ENCODE data around the gene LHCGR. TPM values are rescaled to one million over a fixed set of nuclear protein-coding genes. Genes with fewer than 3 reads are reported as not detected.

The LHCGR gene
- total RNA-seq, result 5.6 TPM
- polyA plus RNA-seq, result 0.14 TPM

GRCh38 chr2:48755473-48755872 lies at the start of gene LHCGR:
TSS of gene LHCGR (minus strand) at chr2:48755724. CDS start at chr2:48755671, 53 bp downstream.
- WGBS, result 6% methylated on average over 37 of the region's 37 CpGs
- DNase-seq (ENCODE audit: extremely low spot score), result no peak
- Histone ChIP-seq H3K27ac (ENCODE audit: low read depth) (no peak within 1 kb of the TSS), H3K4me3 (ENCODE audit: low read depth, low read length) (no peak within 1 kb of the TSS), H3K36me3 (ENCODE audit: insufficient read depth) (no peaks in the 10 kb centered on the region), H3K4me1 (ENCODE audit: insufficient read depth) (no peaks in the 10 kb centered on the region)

GRCh38 chr2:48799601-48800000 lies 44.1 kb upstream of the LHCGR start:
- no peaks in the 10 kb centered on the region for H3K36me3 ChIP-seq (ENCODE audit: insufficient read depth)
- WGBS, result 90% methylated on average over 6 of the region's 6 CpGs
- no peaks in the 10 kb centered on the region for H3K4me1 ChIP-seq (ENCODE audit: insufficient read depth)

GRCh38 chr2:48795065-48795464 lies 39.5 kb upstream of the LHCGR start:
- Histone ChIP-seq H3K4me3 (ENCODE audit: low read depth, low read length) (no peak overlapping the region), H3K36me3 (ENCODE audit: insufficient read depth) (no peaks in the 10 kb centered on the region), H3K27ac (ENCODE audit: low read depth) (no peak overlapping the region), H3K4me1 (ENCODE audit: insufficient read depth) (no peaks in the 10 kb centered on the region)
- no peak for DNase-seq (ENCODE audit: extremely low spot score)
- WGBS, result 53% methylated on average over 2 of the region's 2 CpGs

More at GRCh38 chr2:48799601-48800000, 44.1 kb upstream of the LHCGR start:
- Histone ChIP-seq H3K4me3 (ENCODE audit: low read depth, low read length) (no peak overlapping the region), H3K27ac (ENCODE audit: low read depth) (no peak overlapping the region)
- DNase-seq (ENCODE audit: extremely low spot score), result no peak

DNA sequence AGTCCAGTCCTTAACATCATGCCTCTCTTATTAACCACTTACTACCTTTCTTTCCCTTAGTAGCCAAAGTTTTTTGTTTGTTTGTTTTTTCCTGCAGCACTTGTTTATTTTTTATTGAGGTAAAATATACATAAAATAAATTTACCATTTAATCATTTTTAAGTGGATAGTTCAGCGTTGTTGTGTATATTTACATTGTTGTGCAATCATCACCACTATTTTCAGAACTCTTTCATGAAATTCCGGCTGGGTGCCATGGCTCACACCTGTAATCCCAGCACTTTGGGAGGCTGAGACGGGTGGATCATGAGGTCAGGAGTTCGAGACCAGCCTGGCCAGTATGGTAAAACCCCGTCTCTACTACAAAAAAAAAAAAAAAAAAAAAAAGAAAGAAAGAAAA lies 38.1 kb upstream of the LHCGR start:
- WGBS, result 88% methylated on average over 5 of the region's 5 CpGs
- Histone ChIP-seq H3K36me3 (ENCODE audit: insufficient read depth) (no peaks in the 10 kb centered on the region), H3K4me3 (ENCODE audit: low read depth, low read length) (no peak overlapping the region), H3K4me1 (ENCODE audit: insufficient read depth) (no peaks in the 10 kb centered on the region), H3K27ac (ENCODE audit: low read depth) (no peak overlapping the region)
- DNase-seq (ENCODE audit: extremely low spot score), result no peak

- Histone ChIP-seq H3K4me3 (ENCODE audit: low read depth, low read length) (no peak overlapping the region), H3K4me1 (ENCODE audit: insufficient read depth) (no peaks in the 10 kb centered on the region), H3K27ac (ENCODE audit: low read depth) (no peak overlapping the region), H3K36me3 (ENCODE audit: insufficient read depth) (no peaks in the 10 kb centered on the region)
- 77% methylated on average over 3 of the region's 3 CpGs for WGBS
- no peak for DNase-seq (ENCODE audit: extremely low spot score)
Observed at GRCh38 chr2:48792030-48792429, 36.5 kb upstream of the LHCGR start.

GRCh38 chr2:48790407-48791170 lies 35.1 kb upstream of the LHCGR start:
- no peak for DNase-seq (ENCODE audit: extremely low spot score)
- Histone ChIP-seq H3K36me3 (ENCODE audit: insufficient read depth) (no peaks in the 10 kb centered on the region), H3K4me3 (ENCODE audit: low read depth, low read length) (no peak overlapping the region), H3K4me1 (ENCODE audit: insufficient read depth) (no peaks in the 10 kb centered on the region), H3K27ac (ENCODE audit: low read depth) (no peak overlapping the region)
- 76% methylated on average over 13 of the region's 13 CpGs for WGBS

DNA sequence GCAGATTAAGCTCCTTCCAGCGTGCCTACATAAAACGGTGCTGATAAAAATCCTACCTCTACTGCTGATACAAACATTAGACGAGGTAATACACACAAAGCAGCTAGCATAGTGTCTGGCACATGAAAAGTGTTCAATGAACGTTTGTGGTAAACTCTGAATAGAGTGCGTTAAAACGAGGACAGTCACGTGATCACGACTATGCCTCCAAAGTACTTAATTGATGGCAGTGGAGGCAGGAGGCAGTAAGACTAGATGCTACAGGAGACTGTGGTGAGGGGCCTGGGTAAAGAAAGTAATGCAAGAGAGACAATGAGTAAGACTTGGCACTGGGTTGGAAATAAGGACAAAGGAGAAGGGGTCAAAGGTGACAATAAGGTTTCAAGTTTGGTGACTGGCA lies 32.1 kb upstream of the LHCGR start:
- Histone ChIP-seq H3K36me3 (ENCODE audit: insufficient read depth) (no peaks in the 10 kb centered on the region), H3K4me3 (ENCODE audit: low read depth, low read length) (no peak overlapping the region), H3K27ac (ENCODE audit: low read depth) (no peak overlapping the region), H3K4me1 (ENCODE audit: insufficient read depth) (no peaks in the 10 kb centered on the region)
- no peak for DNase-seq (ENCODE audit: extremely low spot score)
- 90% methylated on average over 8 of the region's 8 CpGs for WGBS

- H3K27ac ChIP-seq (ENCODE audit: low read depth), result no peak overlapping the region
- no peaks in the 10 kb centered on the region for H3K4me1 ChIP-seq (ENCODE audit: insufficient read depth)
- H3K4me3 ChIP-seq (ENCODE audit: low read depth, low read length), result no peak overlapping the region
- DNase-seq (ENCODE audit: extremely low spot score), result no peak
- WGBS, result 71% methylated on average over 1 of the region's 1 CpG
- no peaks in the 10 kb centered on the region for H3K36me3 ChIP-seq (ENCODE audit: insufficient read depth)
Observed at GRCh38 chr2:48781366-48781765, 25.8 kb upstream of the LHCGR start.

DNA sequence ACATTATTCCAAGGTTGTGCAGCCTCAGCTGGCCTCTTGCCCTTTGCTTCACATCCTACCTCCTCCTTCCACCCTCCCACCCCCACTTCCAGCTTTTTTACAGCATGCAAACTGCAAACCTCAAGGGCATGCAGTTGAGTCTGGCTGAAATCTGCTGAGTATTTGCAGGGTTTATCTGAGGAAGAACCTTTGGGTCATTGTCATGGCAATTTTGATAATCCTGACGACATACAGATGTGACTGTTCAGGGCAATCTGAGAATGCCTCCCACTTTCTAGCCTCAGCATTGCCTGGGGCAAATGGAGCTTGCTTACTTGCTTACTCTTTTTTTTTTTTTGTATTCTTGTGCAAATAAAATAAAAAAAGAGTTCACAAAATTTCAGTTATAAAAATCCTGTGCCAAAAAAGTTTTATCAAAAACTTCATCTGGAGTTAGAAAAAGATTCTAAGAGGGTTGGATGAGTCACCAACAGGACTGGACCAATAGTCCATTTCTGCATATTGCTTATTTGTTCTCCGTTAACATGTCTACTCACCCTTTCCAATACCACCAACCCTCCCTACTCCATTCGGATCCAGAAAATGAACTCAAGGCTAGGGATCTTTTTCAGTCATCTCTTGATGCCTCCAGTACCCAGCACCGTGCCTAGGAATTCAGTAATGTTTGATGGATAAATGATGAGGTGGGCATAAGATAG lies 23.6 kb upstream of the LHCGR start:
- no peaks in the 10 kb centered on the region for H3K4me1 ChIP-seq (ENCODE audit: insufficient read depth)
- no peaks in the 10 kb centered on the region for H3K36me3 ChIP-seq (ENCODE audit: insufficient read depth)
- no peak overlapping the region for H3K4me3 ChIP-seq (ENCODE audit: low read depth, low read length)
- 61% methylated on average over 4 of the region's 4 CpGs for WGBS
- DNase-seq (ENCODE audit: extremely low spot score), result no peak
- H3K27ac ChIP-seq (ENCODE audit: low read depth), result no peak overlapping the region

- WGBS, result 91% methylated on average over 1 of the region's 1 CpG
- H3K4me3 ChIP-seq (ENCODE audit: low read depth, low read length), result no peak overlapping the region
- no peak for DNase-seq (ENCODE audit: extremely low spot score)
- H3K4me1 ChIP-seq (ENCODE audit: insufficient read depth), result no peaks in the 10 kb centered on the region
- H3K36me3 ChIP-seq (ENCODE audit: insufficient read depth), result no peaks in the 10 kb centered on the region
- H3K27ac ChIP-seq (ENCODE audit: low read depth), result no peak overlapping the region
Observed at GRCh38 chr2:48774251-48774650, 18.7 kb upstream of the LHCGR start.

GRCh38 chr2:48771241-48772014 lies 15.9 kb upstream of the LHCGR start:
- Histone ChIP-seq H3K36me3 (ENCODE audit: insufficient read depth) (no peaks in the 10 kb centered on the region), H3K27ac (ENCODE audit: low read depth) (no peak overlapping the region), H3K4me3 (ENCODE audit: low read depth, low read length) (no peak overlapping the region), H3K4me1 (ENCODE audit: insufficient read depth) (no peaks in the 10 kb centered on the region)
- no peak for DNase-seq (ENCODE audit: extremely low spot score)
- 94% methylated on average over 4 of the region's 4 CpGs for WGBS

- no peak overlapping the region for H3K4me3 ChIP-seq (ENCODE audit: low read depth, low read length)
- no peaks in the 10 kb centered on the region for H3K36me3 ChIP-seq (ENCODE audit: insufficient read depth)
- no peak for DNase-seq (ENCODE audit: extremely low spot score)
- H3K4me1 ChIP-seq (ENCODE audit: insufficient read depth), result no peaks in the 10 kb centered on the region
- 92% methylated on average over 1 of the region's 1 CpG for WGBS
- no peak overlapping the region for H3K27ac ChIP-seq (ENCODE audit: low read depth)
Observed at GRCh38 chr2:48770181-48770580, 14.7 kb upstream of the LHCGR start.

- Histone ChIP-seq H3K4me3 (ENCODE audit: low read depth, low read length) (no peak overlapping the region), H3K4me1 (ENCODE audit: insufficient read depth) (no peaks in the 10 kb centered on the region), H3K27ac (ENCODE audit: low read depth) (no peak overlapping the region), H3K36me3 (ENCODE audit: insufficient read depth) (no peaks in the 10 kb centered on the region)
- WGBS, result 57% methylated on average over 3 of the region's 3 CpGs
- DNase-seq (ENCODE audit: extremely low spot score), result no peak
Observed at GRCh38 chr2:48768669-48769068, 13.1 kb upstream of the LHCGR start.

- no peak for DNase-seq (ENCODE audit: extremely low spot score)
- H3K36me3 ChIP-seq (ENCODE audit: insufficient read depth), result no peaks in the 10 kb centered on the region
- 67% methylated on average over 8 of the region's 8 CpGs for WGBS
- no peak overlapping the region for H3K4me3 ChIP-seq (ENCODE audit: low read depth, low read length)
- no peak overlapping the region for H3K27ac ChIP-seq (ENCODE audit: low read depth)
- H3K4me1 ChIP-seq (ENCODE audit: insufficient read depth), result no peaks in the 10 kb centered on the region
Observed at GRCh38 chr2:48767330-48767729, 11.8 kb upstream of the LHCGR start.

Data from urinary bladder (tissue), 4 donors.